ENCODE data around the gene TMEM174.

The TMEM174 gene

GRCh38 chr5:73172951-73173350, at the start of gene TMEM174:
TSS of gene TMEM174 (plus strand) at chr5:73173193. CDS start at chr5:73173244, 51 bp downstream.
- DNase-seq (ENCODE audit: low read depth): no peak

GRCh38 chr5:73125289-73125688, 47.7 kb upstream of the TMEM174 start:
- no peak for DNase-seq (ENCODE audit: low read depth)

GRCh38 chr5:73126381-73126780, 46.6 kb upstream of the TMEM174 start:
- DNase-seq (ENCODE audit: low read depth): no peak

GRCh38 chr5:73126957-73127356, 46.0 kb upstream of the TMEM174 start:
- no peak for DNase-seq (ENCODE audit: low read depth)

- DNase-seq (ENCODE audit: low read depth): no peak
Measured at GRCh38 chr5:73129143-73129542, 43.9 kb upstream of the TMEM174 start.

- DNase-seq (ENCODE audit: low read depth): no peak
Measured at GRCh38 chr5:73130811-73131210, 42.2 kb upstream of the TMEM174 start.

GRCh38 chr5:73131711-73132425, 41.1 kb upstream of the TMEM174 start:
- no peak for DNase-seq (ENCODE audit: low read depth)

GRCh38 chr5:73132759-73133158, 40.2 kb upstream of the TMEM174 start:
- no peak for DNase-seq (ENCODE audit: low read depth)

GRCh38 chr5:73135021-73135420, 38.0 kb upstream of the TMEM174 start:
- DNase-seq (ENCODE audit: low read depth): no peak

GRCh38 chr5:73135429-73136054, 37.5 kb upstream of the TMEM174 start:
- DNase-seq (ENCODE audit: low read depth): peak; percentile 83

- DNase-seq (ENCODE audit: low read depth): no peak
Measured at GRCh38 chr5:73136055-73136562, 36.9 kb upstream of the TMEM174 start.

GRCh38 chr5:73137563-73138530, 35.1 kb upstream of the TMEM174 start:
- no peak for DNase-seq (ENCODE audit: low read depth)

GRCh38 chr5:73139485-73139884, 33.5 kb upstream of the TMEM174 start:
- no peak for DNase-seq (ENCODE audit: low read depth)

GRCh38 chr5:73140801-73141200, 32.2 kb upstream of the TMEM174 start:
- no peak for DNase-seq (ENCODE audit: low read depth)

- no peak for DNase-seq (ENCODE audit: low read depth)
Measured at GRCh38 chr5:73142035-73142434, 31.0 kb upstream of the TMEM174 start.

GRCh38 chr5:73143716-73144115, 29.3 kb upstream of the TMEM174 start:
- DNase-seq (ENCODE audit: low read depth): no peak

- no peak for DNase-seq (ENCODE audit: low read depth)
Measured at GRCh38 chr5:73149540-73149939, 23.5 kb upstream of the TMEM174 start.

GRCh38 chr5:73150876-73151275, 22.1 kb upstream of the TMEM174 start:
- DNase-seq (ENCODE audit: low read depth): no peak

- DNase-seq (ENCODE audit: low read depth): no peak
Measured at GRCh38 chr5:73151766-73152410, 21.1 kb upstream of the TMEM174 start.

- DNase-seq (ENCODE audit: low read depth): no peak
Measured at GRCh38 chr5:73152411-73153388, 20.3 kb upstream of the TMEM174 start.

- no peak for DNase-seq (ENCODE audit: low read depth)
Measured at GRCh38 chr5:73153513-73153912, 19.5 kb upstream of the TMEM174 start.
